Adrenal gland (tissue), 12 donors: ENCODE data around the gene F7. TPM values are rescaled to one million over a fixed set of nuclear protein-coding genes. Genes with fewer than 3 reads are reported as not detected.
A peak's percentile ranks its signal among the peaks of the same experiment; 100 is the strongest.

Experiments
- DNase-seq, 7 donors: peaks; one replicate each; pipeline ENCODE4 v3.0.0-alpha.2; 2019 to 2020
- H3K27ac ChIP-seq, 5 donors: fragments of 200-600 bp; sonication (generic) in 4 of 5; 1 replicate in 3 of 5; 2 replicates in 2 of 5; pipeline versions ENCODE4 v1.5.1 to v1.8.0; 2016 to 2020; ENCODE audit warnings: mild to moderate bottlenecking in 1 of 5
- H3K27me3 ChIP-seq: fragments of 200-600 bp; 2 replicates; pipeline ENCODE4 v1.8.0; 2021
- H3K36me3 ChIP-seq, 2 donors: fragments of 200-600 bp; replicated peaks in 1 of 2; 1 replicate in 1 of 2; 2 replicates in 1 of 2; pipeline versions ENCODE4 v1.5.1 to v1.8.0; 2018 to 2022
- H3K4me1 ChIP-seq, 2 donors: fragments of 200-600 bp; replicated peaks in 1 of 2; 1 replicate in 1 of 2; 2 replicates in 1 of 2; pipeline versions ENCODE4 v1.5.1 to v1.8.0; 2018 to 2021
- H3K4me3 ChIP-seq, 4 donors: fragments of 200-600 bp; sonication (generic) in 3 of 4; one replicate each; pipeline ENCODE4 v1.5.1; 2016 to 2018
- H3K9me3 ChIP-seq, 3 donors: fragments of 200-600 bp; sonication (generic) in 1 of 3; replicated peaks in 1 of 3; 1 replicate in 2 of 3; 2 replicates in 1 of 3; pipeline versions ENCODE4 v1.5.1 to v1.8.0; 2016 to 2021
- CTCF ChIP-seq, 6 experiments: fragments of 450-650 bp in 4 of 6; fragments of 200-600 bp in 2 of 6; sonication (generic) in 1 of 6; IDR thresholded peaks; 1 replicate in 5 of 6; 2 replicates in 1 of 6; pipeline versions ENCODE4 v1.5.1 to v1.8.0; 2016 to 2021; ENCODE audit warnings: antibody characterized with exemption in 6 of 6, mild to moderate bottlenecking in 2 of 6, moderate library complexity in 1 of 6
- POLR2A ChIP-seq, 2 donors: fragments of 450-650 bp; IDR thresholded peaks; one replicate each; pipeline ENCODE4 v1.6.1; 2017; ENCODE audit warnings: antibody characterized with exemption in 2 of 2, mild to moderate bottlenecking in 2 of 2, moderate library complexity in 1 of 2
- WGBS, 4 donors: extraction: QIAGEN DNeasy Blood & Tissue Kit in 2 of 4; methylation state at CpG; one replicate each; pipeline versions ENCODE4 v1.1.5 to v1.1.7; 2013 to 2017; 5-methylcytosine and 5-hydroxymethylcytosine counted together
- intact Hi-C, 2 donors: fragments of 100-400 bp; cut with DNase I; formaldehyde crosslinking; loops; one replicate each; pipeline versions ENCODE4 v1.14.1 to v1.15.0; 2022 to 2023
- polyA plus RNA-seq, 3 donors: library from polyadenylated mRNA; stranded (reverse); fragments of 200-250 nt in 2 of 3; fragments of 350-450 nt in 1 of 3; fragmentation: Illumina TruSeq in 1 of 3; extraction: RNeasy Lipid Tissue Mini Kit (QIAGEN cat#74804) in 1 of 3; gene quantifications; one replicate each; pipeline ENCODE4 v1.2.3, GENCODE V29; 2013 to 2014
- total RNA-seq, 9 donors: library from RNA; depleted of rRNA in 4 of 9; stranded (reverse); fragments of >200 nt in 4 of 9; fragments of 120-200 nt in 1 of 9; fragmentation: NEBNext Ultra II Directional in 1 of 9; extraction: Animal tissue kit (Norgen Biotek cat#: 25700) in 1 of 9; gene quantifications; one replicate each; pipeline versions ENCODE4 v1.1.0 to v1.2.4, GENCODE V29; 2013 to 2023
- donor health status: healthy with polysubstance abuse.
- donor health status: Bipolar disorder and iron deficiency.
- donor health status: DM: yes; HTN: yes; CAD: no.
- donor health status: DM: no; HTN: no; CAD: no.
- donor health status: DM: no; HTN: no; CAD: no.
- donor health status: DM: yes; HTN: yes; CAD: no.

Gene F7
- total and polyA plus RNA-seq, 12 donors = 0.05 to 0.61 (median 0.08) TPM; not detected in 7

GRCh38 chr13:113116871-113117271, 11.3 kb downstream of the F7 start:
- H3K36me3 ChIP-seq = no peaks in the 10 kb centered on the region
- no peaks in the 10 kb centered on the region for H3K4me1 ChIP-seq
- H3K27me3 ChIP-seq = no peaks in the 10 kb centered on the region
- no peaks in the 10 kb centered on the region for H3K9me3 ChIP-seq
- no peak overlapping the region for H3K4me3 ChIP-seq
- H3K27ac ChIP-seq = no peak overlapping the region
- intact Hi-C loops = no loop called here
- DNase-seq = peak in 2 of 7 donors; percentile 9 to 21
- 81 to 88% (median 84%) methylated on average over 10 of the region's 10 CpGs for WGBS, 4 donors
- TF ChIP-seq CTCF (IDR thresholded peaks at IDR 0.05) (no peak), POLR2A (IDR thresholded peaks at IDR 0.05) (no peak)

DNA sequence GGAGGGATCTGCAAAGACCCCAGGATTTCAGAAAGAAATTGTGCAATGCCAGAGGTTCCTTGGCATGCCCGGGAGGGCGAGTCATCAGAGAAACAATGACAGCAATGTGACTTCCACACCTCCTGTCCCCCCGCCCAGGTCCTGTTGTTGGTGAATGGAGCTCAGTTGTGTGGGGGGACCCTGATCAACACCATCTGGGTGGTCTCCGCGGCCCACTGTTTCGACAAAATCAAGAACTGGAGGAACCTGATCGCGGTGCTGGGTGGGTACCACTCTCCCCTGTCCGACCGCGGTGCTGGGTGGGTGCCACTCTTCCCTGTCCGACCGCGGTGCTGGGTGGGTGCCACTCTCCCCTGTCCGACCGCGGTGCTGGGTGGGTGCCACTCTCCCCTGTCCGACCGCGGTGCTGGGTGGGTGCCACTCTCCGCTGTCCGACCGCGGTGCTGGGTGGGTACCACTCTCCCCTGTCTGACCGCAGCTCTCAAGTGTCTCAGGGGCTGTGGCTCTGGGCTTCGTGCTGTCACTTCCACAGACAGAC, 11.8 kb downstream of the F7 start:
- WGBS, 4 donors = 78 to 92% (median 87%) methylated on average over 8 to 24 of the region's 26 CpGs
- Histone ChIP-seq H3K27ac (no peak overlapping the region), H3K9me3 (no peaks in the 10 kb centered on the region), H3K4me3 (no peak overlapping the region), H3K4me1 (no peaks in the 10 kb centered on the region), H3K27me3 (no peaks in the 10 kb centered on the region), H3K36me3 (no peaks in the 10 kb centered on the region)
- TF ChIP-seq POLR2A (IDR thresholded peaks at IDR 0.05) (no peak), CTCF (IDR thresholded peaks at IDR 0.05) (no peak)
- intact Hi-C loops = no loop called here
- peak in 2 of 7 donors; percentile 7 to 9 for DNase-seq

DNA sequence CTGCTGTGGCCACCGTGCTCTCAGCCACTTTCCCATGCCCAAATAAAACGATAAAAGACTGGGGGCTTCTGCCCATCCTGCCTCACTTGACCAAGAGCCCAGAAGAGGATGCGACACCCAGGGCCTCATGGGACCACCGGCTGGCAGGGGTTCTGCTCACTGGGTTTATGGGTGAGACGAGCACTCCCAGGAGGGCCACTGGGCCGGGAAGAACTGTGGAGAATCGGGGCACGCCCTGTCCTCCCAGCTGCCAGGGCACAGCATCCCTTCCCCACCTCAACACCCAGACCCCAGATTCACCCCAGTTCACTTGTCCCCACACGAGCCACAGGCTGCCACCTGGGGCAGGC, 12.3 kb downstream of the F7 start:
- Histone ChIP-seq H3K4me1 (no peaks in the 10 kb centered on the region), H3K36me3 (no peaks in the 10 kb centered on the region), H3K4me3 (no peak overlapping the region), H3K27ac (no peak overlapping the region), H3K27me3 (no peaks in the 10 kb centered on the region), H3K9me3 (no peaks in the 10 kb centered on the region)
- 78 to 88% (median 85%) methylated on average over 8 to 9 of the region's 9 CpGs; no CpG with 5 or more reads in 1 of the 4 donors for WGBS, 4 donors
- DNase-seq = peak in 3 of 7 donors; percentile 2 to 11 (median 2)
- intact Hi-C loops = no loop called here
- no peak for TF ChIP-seq POLR2A (IDR thresholded peaks at IDR 0.05)
- no peak for TF ChIP-seq CTCF (IDR thresholded peaks at IDR 0.05)

DNA sequence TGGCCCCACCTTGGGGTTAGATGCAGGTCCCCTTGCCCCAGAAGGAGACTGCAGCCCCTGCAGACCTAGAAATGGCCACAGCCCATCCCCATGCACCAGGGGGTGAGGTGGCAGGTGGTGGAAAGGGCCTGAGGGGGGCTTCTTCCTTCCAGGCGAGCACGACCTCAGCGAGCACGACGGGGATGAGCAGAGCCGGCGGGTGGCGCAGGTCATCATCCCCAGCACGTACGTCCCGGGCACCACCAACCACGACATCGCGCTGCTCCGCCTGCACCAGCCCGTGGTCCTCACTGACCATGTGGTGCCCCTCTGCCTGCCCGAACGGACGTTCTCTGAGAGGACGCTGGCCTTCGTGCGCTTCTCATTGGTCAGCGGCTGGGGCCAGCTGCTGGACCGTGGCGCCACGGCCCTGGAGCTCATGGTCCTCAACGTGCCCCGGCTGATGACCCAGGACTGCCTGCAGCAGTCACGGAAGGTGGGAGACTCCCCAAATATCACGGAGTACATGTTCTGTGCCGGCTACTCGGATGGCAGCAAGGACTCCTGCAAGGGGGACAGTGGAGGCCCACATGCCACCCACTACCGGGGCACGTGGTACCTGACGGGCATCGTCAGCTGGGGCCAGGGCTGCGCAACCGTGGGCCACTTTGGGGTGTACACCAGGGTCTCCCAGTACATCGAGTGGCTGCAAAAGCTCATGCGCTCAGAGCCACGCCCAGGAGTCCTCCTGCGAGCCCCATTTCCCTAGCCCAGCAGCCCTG, 12.8 kb downstream of the F7 start:
- Histone ChIP-seq H3K36me3 (no peaks in the 10 kb centered on the region), H3K4me1 (no peaks in the 10 kb centered on the region), H3K27ac (no peak overlapping the region), H3K9me3 (no peaks in the 10 kb centered on the region), H3K4me3 (no peak overlapping the region), H3K27me3 (no peaks in the 10 kb centered on the region)
- intact Hi-C loops = no loop called here
- WGBS, 4 donors = 84 to 94% (median 90%) methylated on average over 26 to 42 of the region's 42 CpGs
- TF ChIP-seq POLR2A (IDR thresholded peaks at IDR 0.05) = no peak
- TF ChIP-seq CTCF (IDR thresholded peaks at IDR 0.05) = no peak
- DNase-seq = peak in 3 of 7 donors; percentile 8 to 37 (median 9)
